GM23338 (cell line): ENCODE results near the gene PDIA4.

Source experiments
- CREB1 ChIP-seq: fragments of 250-450 bp; sonication (Bioruptor Pico); IDR thresholded peaks from 2 replicates; pipeline ENCODE4 v1.5.0; 2020; ENCODE audit warnings: low read depth, mild to moderate bottlenecking, moderate library complexity
- CTCF ChIP-seq, 2 experiments: fragments of 200-600 bp in 1 of 2; sonication (generic) in 1 of 2; conservative IDR thresholded peaks; 2 replicates each; pipeline versions ENCODE4 v1.5.1 to v1.6.1; 2016 to 2017; ENCODE audit warnings: antibody characterized with exemption in 2 of 2, low read depth in 2 of 2, mild to moderate bottlenecking in 2 of 2, moderate library complexity in 1 of 2
- ETS1 ChIP-seq: IDR thresholded peaks from 2 replicates; pipeline ENCODE4 v1.6.1; 2016; ENCODE audit warnings: antibody characterized with exemption
- EZH2 ChIP-seq: fragments of 200-600 bp; sonication (generic); IDR thresholded peaks from one replicate; pipeline ENCODE4 v1.8.0; 2017; ENCODE audit warnings: antibody characterized with exemption, mild to moderate bottlenecking, low read depth; ENCODE audit not compliant: unreplicated experiment
- EZH2phosphoT487 ChIP-seq: fragments of 200-600 bp; sonication (generic); IDR thresholded peaks from one replicate; pipeline ENCODE4 v1.8.1; 2018; ENCODE audit warnings: antibody characterized with exemption; ENCODE audit not compliant: unreplicated experiment
- JUNB ChIP-seq: IDR thresholded peaks from one replicate; pipeline ENCODE4 v1.6.1; 2016; ENCODE audit warnings: antibody characterized with exemption; ENCODE audit not compliant: unreplicated experiment
- POLR2AphosphoS5 ChIP-seq: IDR thresholded peaks from 2 replicates; pipeline ENCODE4 v1.6.1; 2016; ENCODE audit warnings: antibody characterized with exemption, low read depth
- REST ChIP-seq: IDR thresholded peaks from one replicate; pipeline ENCODE4 v1.6.1; 2018; ENCODE audit warnings: antibody characterized with exemption; ENCODE audit not compliant: unreplicated experiment
- ZNF114 ChIP-seq: fragments of 250-450 bp; sonication (Bioruptor Pico); IDR thresholded peaks from 2 replicates; pipeline ENCODE4 v1.5.0; 2020; ENCODE audit warnings: mild to moderate bottlenecking, moderate library complexity
- ZNF331 ChIP-seq: fragments of 250-450 bp; sonication (Bioruptor Pico); IDR thresholded peaks from 2 replicates; pipeline ENCODE4 v1.5.0; 2020; ENCODE audit warnings: low read depth, mild to moderate bottlenecking, moderate library complexity
- TF ChIP-seq, protein P1 (sequence below): fragments of 250-450 bp; sonication (Bioruptor Pico); IDR thresholded peaks from 2 replicates; pipeline ENCODE4 v1.5.0; 2020; ENCODE audit warnings: mild to moderate bottlenecking, moderate library complexity

GRCh38 chr7:149014309-149014708 is 14.0 kb downstream of the PDIA4 start:
- TF ChIP-seq CTCF (conservative IDR thresholded peaks at IDR 0.05; ENCODE audit: low read depth in 2 of 2) (no peak), EZH2phosphoT487 (no peak), EZH2 (no peak), POLR2AphosphoS5 (no peak), ETS1 (no peak), CREB1 (CRISPR knock-in tag) (no peak), REST (no peak), ZNF331 (no peak), ZNF114 (CRISPR knock-in tag) (no peak), JUNB (no peak)
- TF ChIP-seq, protein P1, sequence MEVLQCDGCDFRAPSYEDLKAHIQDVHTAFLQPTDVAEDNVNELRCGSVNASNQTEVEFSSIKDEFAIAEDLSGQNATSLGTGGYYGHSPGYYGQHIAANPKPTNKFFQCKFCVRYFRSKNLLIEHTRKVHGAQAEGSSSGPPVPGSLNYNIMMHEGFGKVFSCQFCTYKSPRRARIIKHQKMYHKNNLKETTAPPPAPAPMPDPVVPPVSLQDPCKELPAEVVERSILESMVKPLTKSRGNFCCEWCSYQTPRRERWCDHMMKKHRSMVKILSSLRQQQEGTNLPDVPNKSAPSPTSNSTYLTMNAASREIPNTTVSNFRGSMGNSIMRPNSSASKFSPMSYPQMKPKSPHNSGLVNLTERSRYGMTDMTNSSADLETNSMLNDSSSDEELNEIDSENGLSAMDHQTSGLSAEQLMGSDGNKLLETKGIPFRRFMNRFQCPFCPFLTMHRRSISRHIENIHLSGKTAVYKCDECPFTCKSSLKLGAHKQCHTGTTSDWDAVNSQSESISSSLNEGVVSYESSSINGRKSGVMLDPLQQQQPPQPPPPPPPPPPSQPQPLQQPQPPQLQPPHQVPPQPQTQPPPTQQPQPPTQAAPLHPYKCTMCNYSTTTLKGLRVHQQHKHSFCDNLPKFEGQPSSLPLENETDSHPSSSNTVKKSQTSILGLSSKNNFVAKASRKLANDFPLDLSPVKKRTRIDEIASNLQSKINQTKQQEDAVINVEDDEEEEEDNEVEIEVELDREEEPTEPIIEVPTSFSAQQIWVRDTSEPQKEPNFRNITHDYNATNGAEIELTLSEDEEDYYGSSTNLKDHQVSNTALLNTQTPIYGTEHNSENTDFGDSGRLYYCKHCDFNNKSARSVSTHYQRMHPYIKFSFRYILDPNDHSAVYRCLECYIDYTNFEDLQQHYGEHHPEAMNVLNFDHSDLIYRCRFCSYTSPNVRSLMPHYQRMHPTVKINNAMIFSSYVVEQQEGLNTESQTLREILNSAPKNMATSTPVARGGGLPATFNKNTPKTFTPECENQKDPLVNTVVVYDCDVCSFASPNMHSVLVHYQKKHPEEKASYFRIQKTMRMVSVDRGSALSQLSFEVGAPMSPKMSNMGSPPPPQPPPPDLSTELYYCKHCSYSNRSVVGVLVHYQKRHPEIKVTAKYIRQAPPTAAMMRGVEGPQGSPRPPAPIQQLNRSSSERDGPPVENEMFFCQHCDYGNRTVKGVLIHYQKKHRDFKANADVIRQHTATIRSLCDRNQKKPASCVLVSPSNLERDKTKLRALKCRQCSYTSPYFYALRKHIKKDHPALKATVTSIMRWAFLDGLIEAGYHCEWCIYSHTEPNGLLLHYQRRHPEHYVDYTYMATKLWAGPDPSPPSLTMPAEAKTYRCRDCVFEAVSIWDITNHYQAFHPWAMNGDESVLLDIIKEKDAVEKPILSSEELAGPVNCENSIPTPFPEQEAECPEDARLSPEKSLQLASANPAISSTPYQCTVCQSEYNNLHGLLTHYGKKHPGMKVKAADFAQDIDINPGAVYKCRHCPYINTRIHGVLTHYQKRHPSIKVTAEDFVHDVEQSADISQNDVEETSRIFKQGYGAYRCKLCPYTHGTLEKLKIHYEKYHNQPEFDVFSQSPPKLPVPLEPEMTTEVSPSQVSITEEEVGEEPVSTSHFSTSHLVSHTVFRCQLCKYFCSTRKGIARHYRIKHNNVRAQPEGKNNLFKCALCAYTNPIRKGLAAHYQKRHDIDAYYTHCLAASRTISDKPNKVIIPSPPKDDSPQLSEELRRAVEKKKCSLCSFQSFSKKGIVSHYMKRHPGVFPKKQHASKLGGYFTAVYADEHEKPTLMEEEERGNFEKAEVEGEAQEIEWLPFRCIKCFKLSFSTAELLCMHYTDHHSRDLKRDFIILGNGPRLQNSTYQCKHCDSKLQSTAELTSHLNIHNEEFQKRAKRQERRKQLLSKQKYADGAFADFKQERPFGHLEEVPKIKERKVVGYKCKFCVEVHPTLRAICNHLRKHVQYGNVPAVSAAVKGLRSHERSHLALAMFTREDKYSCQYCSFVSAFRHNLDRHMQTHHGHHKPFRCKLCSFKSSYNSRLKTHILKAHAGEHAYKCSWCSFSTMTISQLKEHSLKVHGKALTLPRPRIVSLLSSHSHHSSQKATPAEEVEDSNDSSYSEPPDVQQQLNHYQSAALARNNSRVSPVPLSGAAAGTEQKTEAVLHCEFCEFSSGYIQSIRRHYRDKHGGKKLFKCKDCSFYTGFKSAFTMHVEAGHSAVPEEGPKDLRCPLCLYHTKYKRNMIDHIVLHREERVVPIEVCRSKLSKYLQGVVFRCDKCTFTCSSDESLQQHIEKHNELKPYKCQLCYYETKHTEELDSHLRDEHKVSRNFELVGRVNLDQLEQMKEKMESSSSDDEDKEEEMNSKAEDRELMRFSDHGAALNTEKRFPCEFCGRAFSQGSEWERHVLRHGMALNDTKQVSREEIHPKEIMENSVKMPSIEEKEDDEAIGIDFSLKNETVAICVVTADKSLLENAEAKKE, result no peak
